Measurements from ENCODE around the gene SUPT5H. TPM values are rescaled to one million over a fixed set of nuclear protein-coding genes. Genes with fewer than 3 reads are reported as not detected.

The SUPT5H gene
- polyA plus RNA-seq, 1 experiment = 78.0 TPM

DNA sequence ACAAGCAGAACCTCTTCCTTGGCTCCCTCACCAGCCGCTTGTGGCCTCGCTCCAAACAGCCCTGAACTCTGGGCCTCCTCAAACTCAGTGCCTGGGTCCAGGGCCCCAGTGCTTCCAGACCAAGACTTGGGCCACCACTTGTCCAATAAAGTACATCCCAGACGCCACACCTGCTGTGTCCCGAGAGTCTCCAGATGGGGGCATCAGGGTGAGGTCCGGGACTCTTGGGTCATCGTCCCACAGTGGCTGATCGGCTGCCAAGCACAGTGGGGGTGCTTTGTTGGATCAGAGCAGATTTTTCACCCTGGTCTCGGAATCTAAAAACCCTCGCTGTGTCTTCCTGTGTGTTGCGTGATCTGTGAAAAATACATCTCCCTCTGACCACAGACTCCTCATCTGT lies 44.4 kb downstream of the SUPT5H start:
- ChIA-PET CTCF (interaction anchor here (1.8 to 2.3 kb wide), 2 partner anchors 16 to 43 kb away, joined by 6 to 10 read pairs; partner anchors contain the start of gene EID2B), POLR2A (no interaction called here)
- no peaks in the 10 kb centered on the region for H3K9me3 ChIP-seq (ENCODE audit: control insufficient read depth, insufficient read depth, low read length)
- DNase-seq (ENCODE audit: low read depth, low spot score) = no peak
- H3K27ac ChIP-seq (ENCODE audit: low read depth, low read length) = no peak overlapping the region
- H3K4me3 ChIP-seq (ENCODE audit: low read depth, low read length) = no peak overlapping the region
- TF ChIP-seq, protein P1, sequence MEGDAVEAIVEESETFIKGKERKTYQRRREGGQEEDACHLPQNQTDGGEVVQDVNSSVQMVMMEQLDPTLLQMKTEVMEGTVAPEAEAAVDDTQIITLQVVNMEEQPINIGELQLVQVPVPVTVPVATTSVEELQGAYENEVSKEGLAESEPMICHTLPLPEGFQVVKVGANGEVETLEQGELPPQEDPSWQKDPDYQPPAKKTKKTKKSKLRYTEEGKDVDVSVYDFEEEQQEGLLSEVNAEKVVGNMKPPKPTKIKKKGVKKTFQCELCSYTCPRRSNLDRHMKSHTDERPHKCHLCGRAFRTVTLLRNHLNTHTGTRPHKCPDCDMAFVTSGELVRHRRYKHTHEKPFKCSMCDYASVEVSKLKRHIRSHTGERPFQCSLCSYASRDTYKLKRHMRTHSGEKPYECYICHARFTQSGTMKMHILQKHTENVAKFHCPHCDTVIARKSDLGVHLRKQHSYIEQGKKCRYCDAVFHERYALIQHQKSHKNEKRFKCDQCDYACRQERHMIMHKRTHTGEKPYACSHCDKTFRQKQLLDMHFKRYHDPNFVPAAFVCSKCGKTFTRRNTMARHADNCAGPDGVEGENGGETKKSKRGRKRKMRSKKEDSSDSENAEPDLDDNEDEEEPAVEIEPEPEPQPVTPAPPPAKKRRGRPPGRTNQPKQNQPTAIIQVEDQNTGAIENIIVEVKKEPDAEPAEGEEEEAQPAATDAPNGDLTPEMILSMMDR (IDR thresholded peaks at IDR 0.05; ENCODE audit: low read depth, low read length) = no peak
- no peaks in the 10 kb centered on the region for H3K27me3 ChIP-seq (ENCODE audit: control insufficient read depth, insufficient read depth, low read length)

DNA sequence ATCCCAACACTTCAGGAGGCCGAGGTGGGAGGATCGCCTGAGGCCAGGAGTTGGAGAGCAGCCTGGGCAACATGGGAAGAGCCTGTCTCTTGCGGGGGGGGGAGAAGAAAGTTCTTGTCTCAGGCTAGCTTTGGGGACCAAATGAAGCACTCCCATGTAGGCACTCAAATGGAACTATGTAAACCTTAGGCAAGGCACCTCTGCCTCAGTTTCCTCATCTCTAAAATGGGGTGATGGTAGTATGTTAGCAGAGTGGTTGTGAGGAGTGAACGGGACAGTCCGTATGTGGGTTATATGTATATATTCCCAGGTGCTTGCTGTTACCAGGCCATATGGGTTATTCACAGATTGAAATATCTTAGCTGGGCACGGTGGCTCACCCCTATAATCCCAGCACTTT lies 46.8 kb downstream of the SUPT5H start:
- H3K9me3 ChIP-seq (ENCODE audit: control insufficient read depth, insufficient read depth, low read length) = no peaks in the 10 kb centered on the region
- POLR2A ChIA-PET = no interaction called here
- DNase-seq (ENCODE audit: low read depth, low spot score) = no peak
- H3K27me3 ChIP-seq (ENCODE audit: control insufficient read depth, insufficient read depth, low read length) = peaks cover 3% of the 10 kb centered on the region
- no peak overlapping the region for H3K27ac ChIP-seq (ENCODE audit: low read depth, low read length)
- TF ChIP-seq, protein P1 (IDR thresholded peaks at IDR 0.05; ENCODE audit: low read depth, low read length) = no peak
- H3K4me3 ChIP-seq (ENCODE audit: low read depth, low read length) = no peak overlapping the region
- CTCF ChIA-PET = interaction anchor here (1.0 kb wide), 1 partner anchor 11 kb away, joined by 4 read pairs; no protein-coding TSS in a partner anchor

DNA sequence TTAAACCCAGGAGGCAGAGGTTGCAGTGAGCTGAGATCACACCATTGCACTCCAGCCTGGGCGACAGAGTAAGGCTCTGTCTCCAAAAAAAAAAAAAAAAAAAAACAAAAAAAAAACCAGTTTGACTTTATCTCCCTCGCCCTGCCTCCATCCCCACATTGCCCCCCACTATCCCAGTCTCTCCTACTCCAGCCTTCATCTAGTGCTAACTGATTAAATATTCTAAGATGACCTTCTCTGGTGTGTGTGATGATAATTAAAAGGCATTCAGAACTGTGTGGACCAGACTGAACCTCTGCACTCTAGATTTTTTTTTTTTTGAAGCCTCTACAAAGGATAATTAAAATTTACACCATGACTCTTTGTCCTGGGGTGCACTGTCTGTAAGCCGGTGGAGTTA lies 47.4 kb downstream of the SUPT5H start:
- TF ChIP-seq, protein P1 (IDR thresholded peaks at IDR 0.05; ENCODE audit: low read depth, low read length) = no peak
- H3K9me3 ChIP-seq (ENCODE audit: control insufficient read depth, insufficient read depth, low read length) = no peaks in the 10 kb centered on the region
- POLR2A ChIA-PET = no interaction called here
- H3K4me3 ChIP-seq (ENCODE audit: low read depth, low read length) = no peak overlapping the region
- DNase-seq (ENCODE audit: low read depth, low spot score) = no peak
- H3K27me3 ChIP-seq (ENCODE audit: control insufficient read depth, insufficient read depth, low read length) = peaks cover 5% of the 10 kb centered on the region
- H3K27ac ChIP-seq (ENCODE audit: low read depth, low read length) = no peak overlapping the region
- CTCF ChIA-PET = interaction anchor here (1.0 kb wide), 1 partner anchor 10 kb away, joined by 4 read pairs; no protein-coding TSS in a partner anchor

DNA sequence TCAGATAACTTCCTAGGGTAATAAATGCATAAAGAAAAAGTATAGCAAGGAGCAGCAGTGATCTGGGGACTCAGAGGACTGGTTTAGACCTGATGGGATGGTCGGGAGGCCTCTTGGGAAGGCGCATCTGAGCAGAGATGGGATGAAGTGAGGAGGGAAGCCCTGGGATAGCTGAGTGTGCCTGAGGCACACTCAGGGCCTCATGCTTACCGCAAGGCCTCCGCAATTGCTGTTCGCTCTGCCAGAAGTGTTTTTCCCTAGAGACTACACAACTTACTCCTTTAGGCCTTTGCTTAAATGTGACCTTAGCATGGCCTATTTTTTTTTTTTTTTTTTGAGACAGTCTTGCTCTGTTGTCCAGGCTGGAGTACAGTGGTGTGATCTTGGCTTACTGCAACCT lies 49.3 kb downstream of the SUPT5H start:
- Histone ChIP-seq H3K4me3 (ENCODE audit: low read depth, low read length) (no peak overlapping the region), H3K9me3 (ENCODE audit: control insufficient read depth, insufficient read depth, low read length) (no peaks in the 10 kb centered on the region), H3K27ac (ENCODE audit: low read depth, low read length) (no peak overlapping the region), H3K27me3 (ENCODE audit: control insufficient read depth, insufficient read depth, low read length) (peaks cover 21% of the 10 kb centered on the region)
- ChIA-PET POLR2A (interaction anchor here (0.7 kb wide), 1 partner anchor 14 kb away, joined by 3 read pairs; the partner anchor contains the start of gene TIMM50), CTCF (interaction anchor here (0.6 kb wide), 1 partner anchor 9 kb away, joined by 4 read pairs; no protein-coding TSS in a partner anchor)
- DNase-seq (ENCODE audit: low read depth, low spot score) = no peak
- TF ChIP-seq, protein P1 (IDR thresholded peaks at IDR 0.05; ENCODE audit: low read depth, low read length) = no peak

DNA sequence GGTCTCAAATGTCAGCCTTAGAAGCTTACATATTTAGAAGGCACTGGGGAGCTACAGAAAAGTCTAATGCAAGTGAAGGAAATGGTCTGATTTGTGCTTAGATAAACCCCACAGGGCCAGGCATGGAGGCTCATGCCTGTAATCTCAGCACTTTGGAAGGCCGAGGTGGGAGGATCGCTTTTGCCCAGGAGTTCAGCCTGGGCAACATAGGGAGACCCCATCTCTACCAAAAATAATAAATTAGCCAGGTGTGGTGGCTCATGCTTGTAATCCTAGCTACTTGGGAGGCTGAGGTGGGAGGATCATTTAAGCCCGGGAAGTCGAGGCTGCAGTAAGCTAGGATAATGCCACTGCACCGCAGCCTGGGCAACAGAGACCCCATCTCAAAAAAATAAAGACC lies 50.7 kb downstream of the SUPT5H start:
- DNase-seq (ENCODE audit: low read depth, low spot score) = no peak
- Histone ChIP-seq H3K27ac (ENCODE audit: low read depth, low read length) (no peak overlapping the region), H3K9me3 (ENCODE audit: control insufficient read depth, insufficient read depth, low read length) (no peaks in the 10 kb centered on the region), H3K4me3 (ENCODE audit: low read depth, low read length) (no peak overlapping the region), H3K27me3 (ENCODE audit: control insufficient read depth, insufficient read depth, low read length) (peaks cover 33% of the 10 kb centered on the region)
- CTCF ChIA-PET = interaction anchor here (0.6 kb wide), 1 partner anchor 70 kb away, joined by 3 read pairs; no protein-coding TSS in a partner anchor
- POLR2A ChIA-PET = no interaction called here
- TF ChIP-seq, protein P1 (IDR thresholded peaks at IDR 0.05; ENCODE audit: low read depth, low read length) = no peak

All from AG04450 (cell line).